ENCODE results near the gene PAXX.
"Not testable (repeated sequence)": the region's sequence is repeated elsewhere in the genome, so short reads cannot be mapped to it uniquely, and the experiment has no call there.

PAXX gene

GRCh38 chr9:137019891-137020683 is 27.9 kb downstream of the PAXX start:
- DNase-seq = no peak

DNA sequence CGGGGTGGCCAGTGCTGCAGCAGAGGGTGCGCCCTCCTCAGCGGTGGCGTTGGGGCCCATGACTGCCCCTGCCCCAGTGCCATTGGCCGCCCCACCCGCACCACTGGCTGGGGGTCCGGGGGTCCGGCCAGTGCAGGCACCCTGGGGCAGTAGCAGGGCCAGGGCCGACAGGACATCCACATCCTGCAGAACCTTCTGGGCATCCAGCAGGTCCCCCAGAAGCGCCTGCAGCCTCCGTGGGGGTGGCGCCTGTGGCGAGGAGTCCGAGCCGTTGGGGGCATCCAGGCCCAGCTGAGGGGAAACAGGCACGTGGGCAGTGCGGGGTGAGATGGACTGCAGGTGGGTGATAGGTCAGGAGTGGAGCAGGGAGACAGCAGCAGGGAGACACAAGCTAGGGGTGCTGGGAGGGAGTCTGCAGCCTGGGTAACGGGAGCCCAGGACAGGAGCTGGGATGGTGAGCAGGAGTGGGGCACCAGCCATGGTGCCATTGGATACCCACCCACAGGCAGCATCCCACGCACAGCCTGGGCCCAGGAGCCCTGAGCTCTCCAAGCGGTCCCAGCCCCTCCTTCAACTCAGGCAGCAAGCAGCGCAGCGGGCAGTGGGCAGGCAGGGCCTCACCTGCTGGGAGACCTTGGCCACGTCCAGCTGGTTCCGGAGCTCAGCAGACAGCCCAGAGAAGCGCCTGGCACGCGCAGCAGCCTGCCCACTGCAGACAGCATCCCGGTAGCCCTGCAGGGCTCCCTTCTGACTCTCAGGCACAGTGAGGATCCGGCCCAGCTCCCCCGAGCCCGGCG is 28.7 kb downstream of the PAXX start:
- DNase-seq = no peak

GRCh38 chr9:137021568-137021978 is 29.4 kb downstream of the PAXX start:
- DNase-seq = no peak

- peak; percentile 70 for DNase-seq
Observed at GRCh38 chr9:137021979-137022661, 29.9 kb downstream of the PAXX start.

GRCh38 chr9:137022662-137023008 is 30.4 kb downstream of the PAXX start:
- no peak for DNase-seq

- DNase-seq = no peak
Observed at GRCh38 chr9:137023157-137023556, 30.9 kb downstream of the PAXX start.

- no peak for DNase-seq
Observed at GRCh38 chr9:137023583-137023991, 31.4 kb downstream of the PAXX start.

DNA sequence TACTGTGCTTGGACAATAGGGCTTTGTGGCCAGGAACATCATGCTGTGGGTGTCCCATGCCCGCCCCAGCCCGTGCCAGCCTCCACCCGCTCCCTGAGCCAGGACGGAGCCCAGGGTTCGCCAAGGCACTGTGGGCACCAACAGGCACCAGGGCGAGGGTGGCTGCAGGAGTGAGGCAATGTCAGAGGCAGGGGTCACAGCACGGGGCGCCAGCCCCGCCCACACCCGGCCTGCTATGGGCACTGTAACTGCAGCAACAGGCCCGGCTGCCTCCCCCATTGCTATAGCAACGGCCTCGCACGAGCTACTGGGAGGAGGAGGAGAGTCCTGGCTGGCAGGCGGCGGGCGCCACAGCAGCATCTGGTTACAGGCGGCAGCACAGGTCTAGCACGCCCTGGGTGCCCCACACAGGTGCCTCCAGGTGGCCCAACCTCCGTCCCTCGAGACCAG is 33.3 kb downstream of the PAXX start:
- no peak for DNase-seq

- DNase-seq = no peak
Observed at GRCh38 chr9:137026384-137026783, 34.2 kb downstream of the PAXX start.

GRCh38 chr9:137026828-137027227 is 34.6 kb downstream of the PAXX start:
- no peak for DNase-seq

DNA sequence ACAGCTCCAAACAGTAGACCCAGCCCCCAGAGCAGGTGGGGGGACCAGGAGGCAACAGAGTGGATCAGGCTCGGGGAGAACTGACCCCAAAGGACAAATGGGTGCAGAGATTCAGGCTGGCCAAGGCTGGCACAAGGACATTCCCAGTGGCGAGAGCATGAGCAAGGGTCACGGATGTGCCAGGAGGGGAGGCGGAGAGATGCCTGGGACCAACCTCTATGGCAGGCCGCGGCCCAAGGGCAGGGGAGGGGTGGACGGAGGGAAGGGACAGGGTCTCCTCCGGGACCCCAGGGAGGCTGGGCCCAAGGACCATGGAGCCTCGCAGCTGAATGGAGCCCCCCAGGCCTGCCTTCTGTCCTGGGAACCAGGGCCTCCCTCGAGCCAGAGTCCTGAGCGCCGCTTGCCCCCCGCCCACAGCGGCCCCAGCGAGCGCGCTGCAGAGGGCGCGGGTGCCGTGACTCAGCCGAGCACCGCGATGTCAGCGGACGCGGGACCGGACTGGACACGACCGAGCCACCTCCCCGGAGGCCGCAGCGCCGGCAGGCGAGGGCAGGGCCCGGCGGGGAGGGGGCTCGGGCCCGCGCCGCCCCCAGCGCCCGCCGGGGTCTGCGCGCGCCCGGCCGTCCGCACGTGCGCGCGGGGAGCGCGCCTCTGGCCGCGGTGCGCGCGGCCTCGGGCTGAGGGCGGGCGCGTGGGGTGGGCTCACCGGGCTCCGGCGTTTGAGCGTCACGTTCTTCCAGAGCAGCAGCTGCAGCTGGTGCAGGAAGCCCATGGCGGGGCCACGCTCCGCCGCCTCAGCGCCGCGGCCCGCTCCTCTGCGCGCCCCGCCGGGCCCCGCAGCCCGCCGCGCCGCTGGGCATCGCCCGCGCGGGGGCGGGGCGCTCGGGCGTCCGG is 35.4 kb downstream of the PAXX start, which contains the start of gene ABCA2:
TSS of gene ABCA2 (minus strand) at position 869 of the 894 bp plus-strand sequence. CDS start at position 772, 97 bp downstream.
- no peak for DNase-seq

- peak; percentile 70 for DNase-seq
Observed at GRCh38 chr9:137028263-137029057, 36.2 kb downstream of the PAXX start.

DNA sequence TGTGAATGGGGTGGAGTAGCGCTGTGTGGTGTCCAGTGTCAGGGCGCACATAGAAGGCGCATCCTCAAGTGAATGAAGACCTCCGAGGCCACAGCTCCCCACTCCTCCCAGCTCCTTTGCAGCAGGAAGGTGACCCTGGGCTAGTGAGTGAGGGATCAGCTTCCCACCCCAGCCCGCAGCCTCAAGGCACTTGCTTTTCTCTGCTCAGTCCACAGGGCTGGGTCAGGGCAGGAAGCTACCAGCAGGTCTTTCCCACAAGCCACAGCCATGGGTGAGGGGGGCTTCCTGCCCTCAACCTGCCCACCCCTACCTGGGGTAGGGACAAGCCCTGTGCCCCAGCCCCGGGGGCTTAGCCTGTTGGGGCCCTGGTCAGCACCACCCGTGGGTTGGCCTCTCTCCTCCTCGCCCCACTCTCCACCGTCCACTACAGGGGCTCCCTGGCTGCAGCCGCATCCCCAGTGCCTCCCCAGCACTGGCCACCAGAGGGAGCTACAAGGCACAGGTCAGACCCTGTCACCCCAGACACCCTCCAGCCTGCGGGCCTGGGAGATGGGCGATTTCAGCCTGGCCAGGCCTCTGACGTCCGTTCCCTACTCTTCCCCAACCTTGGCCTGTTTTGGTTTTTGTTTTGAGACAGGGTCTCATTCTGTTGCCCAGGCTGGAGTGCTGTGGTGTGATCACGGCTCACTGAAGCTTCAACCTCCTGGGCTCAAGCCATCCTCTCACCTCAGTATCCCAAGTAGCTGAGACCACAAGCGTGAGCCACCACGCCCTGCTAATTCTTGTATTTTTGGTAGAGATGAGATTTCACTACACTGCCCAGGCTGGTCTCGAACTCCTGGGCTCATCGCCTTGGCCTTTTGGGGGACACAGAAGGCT is 37.1 kb downstream of the PAXX start:
- DNase-seq = peak; percentile 75

GRCh38 chr9:137030006-137030405 is 37.8 kb downstream of the PAXX start:
- no peak for DNase-seq

GRCh38 chr9:137030538-137031527 is 38.6 kb downstream of the PAXX start:
- DNase-seq = no peak

DNA sequence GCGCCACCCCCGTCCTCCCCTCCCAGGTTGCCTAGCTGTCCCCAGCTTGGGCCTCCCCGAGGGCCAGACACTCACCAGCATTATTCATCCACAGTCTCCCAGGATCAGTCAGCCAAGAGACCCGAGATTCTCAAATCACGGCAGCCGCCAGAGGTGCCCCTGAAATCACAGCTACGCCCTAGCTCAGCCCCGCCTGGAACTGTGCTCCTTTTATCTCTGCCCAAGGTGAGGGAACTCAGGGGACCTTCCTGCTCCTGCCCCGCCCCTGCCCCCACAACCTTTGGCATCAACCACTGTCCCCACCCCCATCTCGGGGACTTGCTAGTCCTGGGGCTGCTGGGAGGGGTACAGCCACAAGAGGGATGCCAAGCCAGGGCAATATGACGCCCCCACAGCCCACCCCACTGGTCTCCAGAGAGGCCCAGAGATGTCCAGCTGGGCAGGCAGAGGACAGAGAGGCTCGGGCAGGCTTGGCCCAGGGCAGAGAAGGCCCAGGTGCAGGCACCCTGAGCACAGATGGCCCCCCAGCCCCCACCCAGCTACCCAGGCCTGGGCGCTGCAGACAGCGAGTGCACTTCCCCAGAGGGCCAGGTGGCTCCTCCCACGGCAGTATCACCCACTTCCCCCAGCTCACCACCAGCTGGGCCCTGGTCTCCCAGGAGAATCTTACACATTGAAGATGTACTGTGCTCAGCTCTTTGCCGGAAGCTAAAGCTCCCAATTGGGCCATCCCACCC is 39.9 kb downstream of the PAXX start, which contains the start of gene FUT7:
TSS of gene FUT7 (minus strand) at position 185 of the 737 bp plus-strand sequence. CDS start at position 88, 97 bp downstream.
- DNase-seq = no peak

DNA sequence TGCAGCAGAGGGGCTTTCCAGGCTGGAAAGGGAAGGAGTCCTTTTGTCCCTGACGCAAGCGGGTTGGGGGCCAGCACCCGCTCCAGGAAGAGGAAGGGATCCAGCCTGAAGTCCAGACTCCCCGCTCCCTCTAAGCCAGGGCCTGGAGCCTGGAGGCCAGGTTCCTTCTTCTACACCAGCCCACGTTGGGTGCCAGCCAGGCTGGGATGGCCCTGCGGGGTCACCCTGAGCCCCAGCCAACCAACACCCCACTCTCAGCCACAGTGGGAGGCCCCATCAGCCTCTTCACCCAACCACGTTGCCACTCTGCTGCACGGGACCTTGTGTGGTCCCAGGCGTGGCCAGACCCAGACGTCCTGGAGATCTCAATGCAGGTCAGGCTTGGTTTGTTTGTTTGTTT is 40.6 kb downstream of the PAXX start:
- DNase-seq = no peak

GRCh38 chr9:137033481-137033880 is 41.3 kb downstream of the PAXX start:
- DNase-seq = not testable (repeated sequence)

All from activated naive CD4-positive, alpha-beta T cell treated with anti-CD3 and anti-CD28 coated beads, Interleukin-2, amount 50 U/mL, for 16 hours (primary cell).